HG02763 (cell line): ENCODE measurements around the gene PRKN.

ENCODE experiments used
- ATAC-seq: cut with Tn5 transposase; IDR thresholded peaks from one replicate; pipeline ENCODE4 v1.9.1; 2021; ENCODE audit warnings: mild to moderate bottlenecking, moderate library complexity; ENCODE audit not compliant: unreplicated experiment

Gene PRKN

DNA sequence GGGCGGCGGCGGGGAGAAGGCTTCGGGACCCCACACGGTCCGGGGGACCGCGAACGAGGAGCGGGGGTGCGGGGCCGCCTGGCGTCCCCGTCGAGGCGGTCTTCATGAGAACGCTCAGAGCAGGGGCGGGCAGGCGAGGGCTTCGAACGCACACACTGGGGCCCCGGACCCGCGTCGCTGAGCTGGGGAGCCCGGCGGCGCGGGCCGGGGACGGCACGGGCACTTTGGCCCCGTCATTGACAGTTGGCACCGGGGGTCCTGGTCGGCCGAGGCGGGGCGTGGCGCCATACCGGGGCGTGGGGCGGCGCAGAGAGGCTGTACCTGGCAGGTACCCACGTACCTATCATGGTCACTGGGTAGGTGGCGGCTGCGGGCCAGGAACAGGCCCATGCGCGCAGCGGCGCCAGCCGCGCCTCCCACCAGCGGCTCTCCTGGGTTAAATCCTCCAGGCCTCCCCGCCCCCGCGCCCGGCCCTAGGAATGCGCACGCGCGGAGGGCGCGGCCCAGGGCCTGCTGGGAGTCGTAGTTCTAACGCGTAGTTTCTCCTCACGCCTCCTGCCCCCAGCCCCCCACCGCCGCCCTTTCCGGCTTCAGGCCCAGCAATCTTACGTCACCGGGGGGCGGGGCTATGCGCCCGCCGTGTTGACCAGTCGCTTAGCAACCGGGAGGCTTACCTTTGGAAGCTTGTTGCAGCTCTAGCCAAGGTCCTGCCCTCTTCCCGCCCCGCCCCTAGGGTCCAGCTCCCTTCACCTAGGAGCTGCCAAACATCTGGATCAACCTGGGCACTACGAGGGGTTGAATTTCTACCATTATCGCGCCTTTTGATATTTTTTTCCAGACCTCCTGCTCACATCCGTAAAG, at the start of gene PRKN, which contains the start of gene PACRG:
Gene PRKN (minus strand): TSS at position 445 of the 861 bp plus-strand sequence.
Gene PACRG (plus strand): TSS at position 653 of the 861 bp plus-strand sequence.
- ATAC-seq, result peak; percentile 97

DNA sequence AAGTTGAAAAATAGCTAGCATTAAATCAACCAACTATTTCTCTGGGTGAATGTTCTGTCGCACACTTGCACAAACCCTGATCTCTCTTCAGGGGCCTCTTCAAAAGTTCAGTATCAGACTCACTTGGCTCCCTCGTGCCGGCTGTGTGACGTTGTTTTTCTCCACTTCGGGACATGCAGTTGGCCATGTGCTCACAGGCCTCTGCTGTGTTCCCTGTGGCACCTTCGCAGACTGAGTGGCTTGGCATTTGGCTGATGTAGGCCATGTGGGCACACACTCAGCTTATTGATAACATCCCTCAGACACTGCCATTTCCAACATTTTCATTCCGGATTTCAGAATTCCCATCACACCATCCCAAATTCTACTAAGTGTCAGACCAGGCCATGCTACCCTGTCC, 49.5 kb upstream of the PRKN start:
- no peak for ATAC-seq

DNA sequence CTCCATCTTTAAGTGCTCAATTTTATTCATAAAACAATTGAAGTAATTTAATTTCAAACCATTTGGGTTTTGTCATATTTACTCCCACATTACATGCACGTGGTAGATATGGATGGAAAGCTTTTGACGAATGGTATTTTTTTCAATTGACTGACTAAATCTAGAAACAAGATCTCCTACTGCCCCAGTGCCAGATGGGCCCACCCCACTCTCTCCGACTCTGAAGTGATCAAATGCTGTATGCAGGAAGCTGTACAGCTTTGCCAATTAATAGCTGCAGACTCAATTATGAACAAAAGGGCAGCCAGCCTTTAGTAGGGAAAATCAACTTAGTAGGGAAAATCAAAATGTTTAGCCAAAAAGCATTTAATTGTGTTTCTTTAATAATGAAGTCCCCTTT, 46.4 kb upstream of the PRKN start:
- no peak for ATAC-seq

DNA sequence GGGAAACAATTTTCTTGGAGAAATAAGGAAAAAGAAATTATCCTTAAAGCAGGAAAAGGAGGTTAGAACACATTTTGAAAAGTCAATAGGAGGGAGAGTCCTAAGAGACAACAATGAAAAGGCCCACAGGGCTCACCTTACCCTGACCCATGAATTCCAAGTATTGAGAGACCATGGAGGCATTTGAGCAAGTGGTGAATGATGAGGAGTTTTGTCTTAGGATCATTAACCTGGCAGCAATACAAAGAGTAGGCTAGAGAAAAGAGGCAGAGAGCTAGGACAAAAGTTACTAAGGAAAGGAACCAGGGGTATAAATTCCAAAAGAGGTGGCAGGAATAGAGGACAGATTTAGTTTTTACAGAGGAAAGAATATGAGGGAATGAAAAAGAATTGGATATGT, 44.9 kb upstream of the PRKN start:
- no peak for ATAC-seq

DNA sequence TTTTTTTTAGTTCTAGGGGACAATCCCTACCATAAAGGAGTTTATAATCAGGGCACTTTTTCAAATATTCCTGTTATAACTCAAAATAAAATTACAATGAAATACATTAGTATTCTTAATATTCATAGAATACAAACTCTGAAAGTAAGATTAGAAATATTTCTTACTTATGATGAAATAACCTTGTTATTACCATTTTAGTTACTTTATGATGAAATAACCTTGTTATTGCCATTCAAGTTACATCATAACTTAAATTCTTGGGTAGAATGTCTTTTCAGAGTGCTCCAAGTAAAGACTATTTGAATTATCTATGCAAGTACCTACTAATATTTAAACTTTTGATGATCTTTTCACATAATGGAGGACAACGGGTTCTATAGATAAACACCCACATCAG, 43.4 kb upstream of the PRKN start:
- no peak for ATAC-seq

DNA sequence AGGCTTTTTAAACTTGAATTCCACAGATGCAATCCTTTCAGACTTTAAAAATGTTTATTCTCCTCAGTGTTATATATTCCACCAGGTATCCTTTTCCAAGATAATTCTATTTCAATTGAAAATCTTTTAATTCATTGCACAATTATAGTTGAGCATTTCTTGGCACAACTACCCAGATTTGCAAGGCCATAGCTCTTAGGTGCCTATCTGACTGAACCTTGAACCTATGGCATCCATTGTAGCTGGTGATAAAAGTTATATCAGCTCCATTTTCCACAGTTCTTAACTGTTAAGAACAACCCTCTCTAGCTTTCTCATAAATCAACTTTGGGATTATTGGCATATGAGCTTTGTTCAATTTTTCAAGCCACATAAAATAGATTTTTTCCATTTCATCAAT, 42.6 kb upstream of the PRKN start:
- ATAC-seq, result no peak

DNA sequence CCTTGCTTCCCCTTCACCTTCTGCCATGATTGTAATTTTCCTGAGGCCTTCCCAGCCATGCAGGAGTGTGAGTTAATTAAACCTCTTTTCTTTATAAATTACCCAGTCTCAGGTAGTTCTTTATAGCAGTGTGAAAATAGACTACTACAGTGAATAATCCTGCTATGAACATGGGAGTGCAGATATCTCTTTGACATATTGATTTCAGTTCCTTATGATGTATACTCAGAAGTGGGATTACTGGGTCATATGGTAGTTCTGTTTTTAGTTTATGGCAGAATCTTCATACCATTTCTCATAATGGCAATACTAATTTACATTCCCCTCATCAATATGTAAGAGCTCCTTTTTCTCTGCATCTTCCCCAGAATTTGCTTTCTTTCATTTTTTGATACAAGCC, 26.2 kb upstream of the PRKN start:
- no peak for ATAC-seq

DNA sequence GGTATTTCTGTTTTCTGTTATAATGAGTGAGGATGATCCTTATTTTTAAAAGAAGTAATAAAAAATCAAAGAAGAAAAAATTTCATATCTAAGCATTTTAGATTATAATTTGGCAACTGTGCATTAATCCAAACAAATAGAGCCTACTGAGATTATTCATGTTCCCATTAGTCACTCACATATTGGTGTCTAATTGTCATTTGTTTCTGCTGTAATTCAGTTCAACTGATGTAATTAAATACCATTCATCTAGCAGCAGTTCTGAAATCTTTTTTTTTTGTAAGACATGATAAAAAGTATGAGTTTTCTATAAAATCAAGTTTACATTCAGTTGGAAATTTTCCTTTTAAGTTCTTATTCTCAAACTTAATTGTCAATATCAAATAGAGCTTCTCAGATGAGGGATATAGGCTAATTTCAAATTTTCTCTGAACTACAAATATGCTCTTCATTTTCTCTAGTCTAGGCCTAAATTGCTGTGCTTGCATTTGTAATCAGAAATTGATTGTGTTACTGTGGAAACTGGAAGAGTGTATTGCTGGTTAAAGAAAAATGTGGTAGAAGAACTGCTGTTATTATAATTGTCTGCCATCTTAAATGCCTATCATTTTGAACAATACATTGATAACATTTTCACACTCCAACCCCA, 23.8 kb upstream of the PRKN start:
- no peak for ATAC-seq

DNA sequence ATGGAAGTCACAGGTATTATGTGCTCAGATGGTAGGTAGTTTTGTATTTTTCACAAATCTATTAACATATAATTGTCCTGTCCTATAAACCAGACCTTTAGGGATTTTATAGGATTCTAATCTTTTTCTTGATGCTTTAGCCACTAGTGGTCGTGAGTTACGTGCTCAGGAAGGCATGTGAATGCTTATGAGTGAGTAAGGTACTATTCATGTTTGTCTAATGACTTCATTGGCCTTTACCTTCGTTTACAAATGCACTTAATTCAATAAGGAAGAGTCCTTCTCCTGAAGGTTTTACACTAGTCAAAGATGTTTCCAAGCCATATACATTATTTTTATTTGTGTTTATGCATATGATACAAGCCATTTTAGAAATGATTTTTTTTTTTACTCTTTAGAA, 23.2 kb upstream of the PRKN start:
- ATAC-seq, result no peak

DNA sequence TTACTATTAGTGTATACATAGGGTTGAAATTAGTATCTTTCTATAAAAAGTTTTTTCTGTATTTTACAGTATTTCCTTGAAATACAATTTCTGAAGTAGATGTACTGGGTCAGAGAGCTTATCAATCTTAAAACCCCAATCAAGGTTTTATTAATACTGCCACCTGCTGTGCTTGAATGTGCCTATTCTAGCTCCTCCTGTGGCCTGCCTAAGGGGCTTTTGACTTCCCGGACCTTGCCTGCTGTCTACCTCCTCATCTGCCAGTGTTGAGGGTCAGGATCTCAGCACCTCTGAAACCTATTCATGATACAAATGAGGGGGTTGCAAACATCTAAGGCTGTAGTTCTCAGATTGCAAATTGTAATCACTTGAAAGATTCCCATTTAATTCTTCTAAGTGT, 9.4 kb upstream of the PRKN start:
- no peak for ATAC-seq

DNA sequence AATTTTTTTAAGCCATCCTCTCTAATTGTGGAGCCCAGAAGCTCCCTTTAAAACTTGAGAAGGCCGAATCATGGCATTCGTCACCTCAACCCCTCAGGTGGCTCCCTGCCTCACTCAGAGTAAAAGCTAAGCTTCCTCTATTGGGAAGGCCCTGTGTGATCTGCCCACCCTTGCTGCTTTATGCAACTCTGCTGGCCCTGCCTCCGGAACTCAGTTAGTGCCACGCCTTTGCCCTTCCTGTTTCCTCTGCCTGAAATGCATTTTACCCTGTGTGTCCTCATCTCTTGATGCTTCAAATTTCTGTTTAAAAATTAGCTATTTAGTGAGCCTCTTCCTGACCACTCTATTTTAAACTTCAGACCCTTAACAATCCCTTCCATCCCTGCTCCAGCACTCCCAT, 5.9 kb upstream of the PRKN start:
- no peak for ATAC-seq

DNA sequence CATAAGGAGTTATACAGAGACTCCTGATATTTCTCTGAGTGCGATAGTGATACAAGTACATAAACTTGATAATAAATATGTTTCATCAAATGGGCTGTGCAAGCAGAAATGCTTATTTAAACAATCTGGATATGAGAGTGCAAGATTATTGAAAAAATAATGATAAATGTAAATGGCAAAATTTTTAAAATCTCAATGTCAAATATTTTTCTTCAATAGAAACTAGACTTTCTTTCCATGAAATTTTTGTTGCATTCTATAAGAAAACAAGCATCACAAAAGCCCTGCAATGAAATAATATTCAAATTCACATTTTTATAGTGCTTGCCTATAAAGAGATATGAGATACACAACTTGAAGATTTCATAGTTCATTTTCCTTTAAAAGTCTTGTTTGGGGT, 2.9 kb upstream of the PRKN start:
- ATAC-seq, result no peak

DNA sequence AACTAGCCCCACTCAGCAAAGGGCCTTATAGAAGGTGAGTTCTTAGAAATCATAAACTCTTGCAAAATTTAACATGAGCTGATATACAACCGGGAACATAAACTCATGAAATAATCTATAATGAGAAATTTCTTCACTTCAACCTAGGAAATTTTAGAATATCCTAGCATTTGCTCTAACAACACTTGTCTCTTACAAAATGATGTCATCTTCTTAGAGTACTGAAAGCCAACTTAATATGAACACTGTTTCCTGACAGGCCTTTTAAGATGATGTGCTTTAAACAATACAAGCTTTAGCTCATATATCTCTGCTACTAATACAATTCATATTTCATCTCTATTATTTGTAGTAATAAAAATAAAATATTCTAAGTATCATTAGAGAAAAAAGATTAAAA, 1.1 kb upstream of the PRKN start:
- ATAC-seq, result no peak

DNA sequence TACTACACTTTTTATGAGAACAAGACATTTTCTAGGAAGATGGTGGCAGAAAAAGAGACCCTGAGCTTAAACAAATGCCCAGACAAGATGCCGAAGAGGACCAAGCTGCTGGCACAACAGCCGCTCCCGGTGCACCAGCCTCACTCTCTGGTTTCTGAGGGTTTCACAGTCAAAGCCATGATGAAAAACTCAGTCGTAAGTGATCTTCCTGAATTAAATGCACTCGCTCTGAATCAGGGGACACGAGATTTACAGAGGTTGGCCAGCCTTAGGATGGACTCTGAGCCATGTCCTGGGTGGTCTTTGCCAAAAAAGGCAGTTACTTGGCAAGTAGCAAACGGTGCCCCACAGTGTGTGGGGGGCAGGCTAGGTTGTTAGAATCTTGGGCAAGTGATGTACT, 631 bp upstream of the PRKN start:
- no peak for ATAC-seq

DNA sequence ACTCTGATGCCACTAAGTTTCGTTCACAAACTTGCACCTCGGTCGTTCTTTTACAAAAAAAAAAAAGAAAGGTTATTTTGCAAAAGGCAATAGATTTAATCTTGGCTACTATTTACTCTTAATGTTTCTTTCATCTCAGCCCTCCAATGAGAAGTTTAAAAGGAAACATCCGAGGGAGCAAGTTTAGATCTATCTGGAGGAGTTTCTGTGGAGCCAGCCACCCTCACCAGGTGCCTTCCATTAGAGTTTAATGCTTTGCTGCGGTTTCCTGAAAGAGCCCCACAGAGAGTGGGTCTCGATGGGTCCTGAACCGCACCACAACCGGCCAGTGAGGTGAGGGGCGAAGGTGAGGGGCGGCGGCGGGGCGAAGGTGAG, 632 bp downstream of the PRKN start:
- peak; percentile 3 for ATAC-seq

DNA sequence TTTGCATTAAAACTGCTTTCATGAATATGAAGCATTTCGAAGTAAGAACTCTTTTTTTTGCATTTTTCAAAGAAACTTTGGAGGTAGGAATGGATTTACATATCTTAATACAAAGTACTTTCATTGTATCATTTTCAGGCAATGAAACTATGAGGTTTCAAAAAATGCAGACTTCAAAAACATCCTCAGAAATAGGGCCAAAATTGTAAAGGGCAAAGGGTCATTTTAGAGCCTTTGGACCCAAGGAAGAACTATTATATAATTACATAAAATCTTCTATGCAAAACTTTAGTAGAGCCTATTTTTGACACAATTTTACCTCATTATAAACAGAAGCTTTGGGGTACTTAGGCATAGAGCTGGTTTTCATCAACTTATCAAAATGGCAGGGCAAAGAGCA, 4.9 kb downstream of the PRKN start:
- ATAC-seq, result no peak

DNA sequence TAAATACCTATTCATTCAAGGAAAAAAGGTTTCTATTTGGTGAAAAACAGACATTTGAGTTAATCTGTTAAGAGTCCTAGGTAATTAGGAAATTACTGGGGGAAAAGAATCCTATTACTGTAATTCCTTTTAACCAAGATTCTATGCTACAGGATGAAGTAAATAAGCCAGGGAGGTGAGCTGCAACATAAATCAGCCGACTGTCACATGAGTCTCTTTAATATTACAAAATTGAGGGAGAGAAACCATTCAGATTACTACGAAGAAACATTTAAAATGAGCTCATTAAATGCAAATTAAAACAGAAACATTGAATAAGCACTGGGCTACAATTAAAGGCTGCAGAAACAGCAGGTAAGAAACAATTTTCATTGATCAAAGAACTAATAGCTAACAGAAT, 5.3 kb downstream of the PRKN start:
- ATAC-seq, result no peak

DNA sequence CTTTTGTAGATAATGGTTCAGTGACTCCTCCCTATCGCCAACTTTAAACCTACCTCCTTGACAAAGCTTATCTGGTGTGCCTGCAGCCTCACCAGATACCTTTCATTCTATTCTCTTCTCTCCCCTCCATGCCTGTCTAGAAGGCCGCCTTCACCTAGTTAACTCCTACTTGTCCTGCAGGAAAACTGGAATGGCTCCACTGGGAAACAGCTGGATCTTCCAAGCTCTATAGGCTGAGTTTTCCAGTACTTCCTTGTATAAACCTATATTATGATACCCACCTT, 6.2 kb downstream of the PRKN start:
- ATAC-seq, result no peak

DNA sequence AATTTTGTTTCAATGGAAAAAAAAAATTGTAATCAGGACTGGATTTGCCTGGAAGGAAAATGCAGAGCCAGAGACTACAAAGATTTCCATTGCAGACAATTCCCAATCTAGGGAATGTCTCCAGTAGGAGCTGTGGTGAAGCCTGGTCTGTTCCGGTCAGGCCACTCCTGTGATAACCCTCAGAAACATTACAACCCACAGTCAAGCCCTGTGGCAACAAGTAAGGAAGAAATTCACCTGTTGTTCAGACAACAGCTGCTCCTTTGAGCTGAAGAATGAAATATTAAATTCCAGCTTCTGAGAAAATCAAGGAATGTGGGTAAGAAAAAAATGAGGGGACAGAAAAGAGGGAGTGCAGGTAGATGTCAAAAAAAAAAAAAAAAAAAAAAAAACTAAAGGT, 8.0 kb downstream of the PRKN start:
- no peak for ATAC-seq

DNA sequence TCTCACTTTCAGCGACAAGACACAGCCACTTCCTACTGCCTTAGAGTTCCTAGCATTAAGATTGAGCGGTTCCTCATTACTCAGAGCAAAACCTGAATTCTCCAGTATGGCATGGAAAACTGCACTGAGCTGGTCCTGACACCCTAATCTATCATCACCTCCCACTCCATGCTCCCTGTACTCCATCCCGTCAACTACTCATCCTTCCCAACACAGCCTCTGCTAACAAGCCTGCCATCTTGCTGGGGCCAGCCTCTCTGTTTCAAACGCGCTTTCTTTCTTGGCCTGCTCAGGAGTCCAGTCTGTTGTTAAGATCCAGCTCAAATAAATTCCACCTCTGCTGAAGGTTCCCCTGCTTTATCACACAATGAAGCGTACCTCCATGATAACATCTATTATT, 12.0 kb downstream of the PRKN start:
- ATAC-seq, result no peak

DNA sequence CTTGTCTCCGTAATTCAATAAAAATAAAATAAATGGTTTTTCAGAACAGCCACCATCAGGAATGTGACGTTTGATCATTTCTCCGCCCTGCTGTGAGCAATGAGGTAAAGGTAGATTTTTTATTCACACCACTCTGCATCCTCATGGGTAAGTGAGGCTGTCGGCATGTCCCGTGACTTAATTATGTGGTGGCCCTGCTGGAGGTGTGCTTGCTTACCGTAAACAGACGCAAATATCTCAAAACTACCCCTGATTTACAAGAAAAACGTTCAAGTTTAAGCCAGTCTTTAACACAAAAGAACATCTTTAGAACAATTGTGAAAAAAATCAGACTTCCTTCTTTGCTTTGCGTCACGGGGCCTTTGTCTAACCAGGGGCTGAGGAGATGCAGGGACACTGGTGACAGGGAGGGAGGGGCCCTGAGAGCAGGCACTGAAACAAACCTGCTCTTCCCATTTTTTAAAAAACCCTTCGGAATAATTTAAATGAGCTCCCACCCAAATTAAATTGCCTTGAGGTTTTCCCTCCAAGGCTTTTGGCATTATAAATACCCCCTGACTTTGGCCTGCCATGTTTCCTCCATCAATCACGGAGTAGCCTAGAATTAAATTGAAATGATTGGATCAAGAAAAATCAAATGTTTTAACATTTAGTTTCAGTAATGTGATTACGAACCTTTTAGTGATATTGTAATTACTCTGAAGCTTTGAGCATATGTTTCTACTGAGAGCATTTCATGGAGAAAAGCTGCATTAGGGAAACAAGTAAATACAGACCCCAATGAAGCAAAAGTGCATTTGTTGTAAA, 13.4 kb downstream of the PRKN start:
- no peak for ATAC-seq

DNA sequence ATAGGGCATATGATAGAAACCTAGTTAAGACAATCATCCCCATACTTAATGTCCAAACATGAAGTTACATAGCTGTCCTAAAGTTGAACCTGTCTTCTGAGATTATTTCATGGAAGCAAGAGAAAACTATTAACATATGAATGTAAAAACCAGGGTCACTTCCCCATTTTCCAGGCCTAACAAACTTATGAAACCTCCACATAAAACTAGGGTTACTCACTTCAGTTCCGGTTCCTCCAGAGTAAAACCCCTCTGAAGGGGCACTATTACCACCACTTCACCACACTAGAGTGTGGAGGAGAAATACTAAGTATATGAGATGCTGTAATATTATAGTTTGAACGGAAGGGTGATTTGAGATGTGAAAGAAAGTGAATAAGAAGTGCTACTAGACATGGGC, 14.9 kb downstream of the PRKN start:
- ATAC-seq, result no peak
